GM23338 (cell line): ENCODE data around the gene BICD2. TPM values are rescaled to one million over a fixed set of nuclear protein-coding genes. Genes with fewer than 3 reads are reported as not detected.

Source experiments
- ATAC-seq: fragments of 200-7000 bp; cut with Tn5 transposase; 3 replicates; pipeline ENCODE4 v1.9.1; 2020
- DNase-seq: peaks from one replicate; pipeline ENCODE4 v3.0.0-alpha.2; 2015; ENCODE audit warnings: low spot score
- H2AFZ ChIP-seq: fragments of 200-600 bp; sonication (generic); 2 replicates; pipeline ENCODE4 v1.8.0; 2016; ENCODE audit warnings: antibody characterized with exemption, mild to moderate bottlenecking, moderate library complexity
- H3F3A ChIP-seq: fragments of 200-600 bp; sonication (generic); replicated peaks from 2 replicates; pipeline ENCODE4 v1.8.0; 2017; ENCODE audit warnings: antibody characterized with exemption, mixed run types, low read depth
- H3K27ac ChIP-seq: fragments of 200-600 bp; sonication (generic); 2 replicates; pipeline ENCODE4 v1.6.1; 2016; ENCODE audit warnings: low read depth
- H3K27me3 ChIP-seq: fragments of 200-600 bp; sonication (generic); 2 replicates; pipeline ENCODE4 v1.8.0; 2016; ENCODE audit warnings: mild to moderate bottlenecking, mixed run types, moderate library complexity; ENCODE audit not compliant: insufficient read depth
- H3K36me3 ChIP-seq: fragments of 200-600 bp; sonication (generic); 2 replicates; pipeline ENCODE4 v1.8.0; 2016; ENCODE audit warnings: mild to moderate bottlenecking; ENCODE audit not compliant: insufficient read depth
- H3K4me1 ChIP-seq: fragments of 200-600 bp; sonication (generic); 2 replicates; pipeline ENCODE4 v1.8.0; 2016; ENCODE audit warnings: mild to moderate bottlenecking, moderate library complexity; ENCODE audit not compliant: insufficient read depth
- H3K4me2 ChIP-seq: fragments of 200-600 bp; sonication (generic); 2 replicates; pipeline ENCODE4 v1.7.1; 2017; ENCODE audit warnings: mixed run types
- H3K4me3 ChIP-seq: fragments of 200-600 bp; sonication (generic); 2 replicates; pipeline ENCODE4 v1.6.1; 2016; ENCODE audit warnings: mixed run types
- H3K79me2 ChIP-seq: fragments of 200-600 bp; sonication (generic); replicated peaks from 2 replicates; pipeline ENCODE4 v1.8.0; 2017; ENCODE audit warnings: mild to moderate bottlenecking; ENCODE audit not compliant: insufficient read depth
- H3K9me2 ChIP-seq: fragments of 200-600 bp; sonication (generic); 2 replicates; pipeline ENCODE4 v1.8.0; 2017; ENCODE audit not compliant: insufficient read depth
- H4K20me1 ChIP-seq: fragments of 200-600 bp; sonication (generic); replicated peaks from 2 replicates; pipeline ENCODE4 v1.8.0; 2017; ENCODE audit warnings: mild to moderate bottlenecking; ENCODE audit not compliant: insufficient read depth
- H3K27ac Mint-ChIP-seq: 2 replicates; pipeline ENCODE4 v1.8.0; 2020; ENCODE audit warnings: inconsistent platforms, mild to moderate bottlenecking, moderate library complexity, mixed read lengths
- H3K27me3 Mint-ChIP-seq: 3 replicates; pipeline ENCODE4 v1.8.0; 2022; ENCODE audit warnings: low read depth, mild to moderate bottlenecking, moderate library complexity, mixed read lengths, inconsistent platforms; ENCODE audit not compliant: insufficient read depth, poor library complexity
- H3K36me3 Mint-ChIP-seq: 3 replicates; pipeline ENCODE4 v1.8.0; 2021; ENCODE audit warnings: low read depth, mild to moderate bottlenecking, inconsistent platforms, moderate library complexity, mixed read lengths
- H3K4me1 Mint-ChIP-seq: 3 replicates; pipeline ENCODE4 v1.8.0; 2020; ENCODE audit warnings: mild to moderate bottlenecking, inconsistent platforms, mixed read lengths
- H3K4me3 Mint-ChIP-seq: 3 replicates; pipeline ENCODE4 v1.8.0; 2021; ENCODE audit warnings: moderate library complexity, mild to moderate bottlenecking, inconsistent platforms, mixed read lengths
- H3K9me3 Mint-ChIP-seq: 3 replicates; pipeline ENCODE4 v1.8.0; 2020; ENCODE audit warnings: moderate library complexity, mild to moderate bottlenecking, inconsistent platforms, mixed read lengths
- CREB1 ChIP-seq: fragments of 250-450 bp; sonication (Bioruptor Pico); IDR thresholded peaks from 2 replicates; pipeline ENCODE4 v1.5.0; 2020; ENCODE audit warnings: low read depth, mild to moderate bottlenecking, moderate library complexity
- CTCF ChIP-seq, 2 experiments: fragments of 200-600 bp in 1 of 2; sonication (generic) in 1 of 2; conservative IDR thresholded peaks; 2 replicates each; pipeline versions ENCODE4 v1.5.1 to v1.6.1; 2016 to 2017; ENCODE audit warnings: antibody characterized with exemption in 2 of 2, low read depth in 2 of 2, mild to moderate bottlenecking in 2 of 2, moderate library complexity in 1 of 2
- EZH2 ChIP-seq: fragments of 200-600 bp; sonication (generic); IDR thresholded peaks from one replicate; pipeline ENCODE4 v1.8.0; 2017; ENCODE audit warnings: antibody characterized with exemption, mild to moderate bottlenecking, low read depth; ENCODE audit not compliant: unreplicated experiment
- EZH2phosphoT487 ChIP-seq: fragments of 200-600 bp; sonication (generic); IDR thresholded peaks from one replicate; pipeline ENCODE4 v1.8.1; 2018; ENCODE audit warnings: antibody characterized with exemption; ENCODE audit not compliant: unreplicated experiment
- JUNB ChIP-seq: IDR thresholded peaks from one replicate; pipeline ENCODE4 v1.6.1; 2016; ENCODE audit warnings: antibody characterized with exemption; ENCODE audit not compliant: unreplicated experiment
- NANOG ChIP-seq: IDR thresholded peaks from 2 replicates; pipeline ENCODE4 v1.6.1; 2016; ENCODE audit warnings: antibody characterized with exemption, borderline replicate concordance
- POLR2AphosphoS5 ChIP-seq: IDR thresholded peaks from 2 replicates; pipeline ENCODE4 v1.6.1; 2016; ENCODE audit warnings: antibody characterized with exemption, low read depth
- REST ChIP-seq: IDR thresholded peaks from one replicate; pipeline ENCODE4 v1.6.1; 2018; ENCODE audit warnings: antibody characterized with exemption; ENCODE audit not compliant: unreplicated experiment
- STAT1 ChIP-seq: IDR thresholded peaks from one replicate; pipeline ENCODE4 v1.6.1; 2016; ENCODE audit warnings: antibody characterized with exemption; ENCODE audit not compliant: unreplicated experiment
- ZNF114 ChIP-seq: fragments of 250-450 bp; sonication (Bioruptor Pico); IDR thresholded peaks from 2 replicates; pipeline ENCODE4 v1.5.0; 2020; ENCODE audit warnings: mild to moderate bottlenecking, moderate library complexity
- ZNF331 ChIP-seq: fragments of 250-450 bp; sonication (Bioruptor Pico); IDR thresholded peaks from 2 replicates; pipeline ENCODE4 v1.5.0; 2020; ENCODE audit warnings: low read depth, mild to moderate bottlenecking, moderate library complexity
- polyA plus RNA-seq: library from polyadenylated mRNA; unstranded; fragments of >200 nt; fragmentation: Nextera tagmentation; extraction: Ambion mirVana; gene quantifications from 2 replicates; pipeline ENCODE4 v1.2.1, GENCODE V29; 2016
- total RNA-seq: library from RNA; depleted of rRNA; stranded (reverse); fragments of >200 nt; shearing (Covaris generic); gene quantifications from 2 replicates; pipeline ENCODE4 v1.2.3, GENCODE V29; 2014
- TF ChIP-seq, protein P1 (sequence below): fragments of 250-450 bp; sonication (Bioruptor Pico); IDR thresholded peaks from 2 replicates; pipeline ENCODE4 v1.5.0; 2020; ENCODE audit warnings: mild to moderate bottlenecking, moderate library complexity
- TF ChIP-seq, protein P2 (sequence below): IDR thresholded peaks from 2 replicates; pipeline ENCODE4 v1.6.1; 2016; ENCODE audit warnings: antibody characterized with exemption

Gene BICD2
- total and polyA plus RNA-seq, 2 experiments from 2014 or later: 8.7 to 34.3 TPM

- Histone ChIP-seq H3K4me2 (no peak overlapping the region), H3K4me3 (no peak overlapping the region), H4K20me1 (no peaks in the 10 kb centered on the region), H3K4me1 (no peaks in the 10 kb centered on the region), H3K27me3 (no peaks in the 10 kb centered on the region), H2AFZ (no peak overlapping the region), H3F3A (no peaks in the 10 kb centered on the region), H3K9me2 (no peaks in the 10 kb centered on the region), H3K27ac (no peak overlapping the region), H3K79me2 (no peaks in the 10 kb centered on the region), H3K36me3 (no peaks in the 10 kb centered on the region)
- TF ChIP-seq CTCF (conservative IDR thresholded peaks at IDR 0.05; ENCODE audit: low read depth in 2 of 2) (no peak), POLR2AphosphoS5 (no peak), REST (no peak), JUNB (no peak), EZH2phosphoT487 (no peak), EZH2 (no peak), ZNF114 (no peak), NANOG (no peak), ZNF331 (CRISPR knock-in tag) (no peak), CREB1 (CRISPR knock-in tag) (no peak), STAT1 (no peak)
- TF ChIP-seq, protein P1, sequence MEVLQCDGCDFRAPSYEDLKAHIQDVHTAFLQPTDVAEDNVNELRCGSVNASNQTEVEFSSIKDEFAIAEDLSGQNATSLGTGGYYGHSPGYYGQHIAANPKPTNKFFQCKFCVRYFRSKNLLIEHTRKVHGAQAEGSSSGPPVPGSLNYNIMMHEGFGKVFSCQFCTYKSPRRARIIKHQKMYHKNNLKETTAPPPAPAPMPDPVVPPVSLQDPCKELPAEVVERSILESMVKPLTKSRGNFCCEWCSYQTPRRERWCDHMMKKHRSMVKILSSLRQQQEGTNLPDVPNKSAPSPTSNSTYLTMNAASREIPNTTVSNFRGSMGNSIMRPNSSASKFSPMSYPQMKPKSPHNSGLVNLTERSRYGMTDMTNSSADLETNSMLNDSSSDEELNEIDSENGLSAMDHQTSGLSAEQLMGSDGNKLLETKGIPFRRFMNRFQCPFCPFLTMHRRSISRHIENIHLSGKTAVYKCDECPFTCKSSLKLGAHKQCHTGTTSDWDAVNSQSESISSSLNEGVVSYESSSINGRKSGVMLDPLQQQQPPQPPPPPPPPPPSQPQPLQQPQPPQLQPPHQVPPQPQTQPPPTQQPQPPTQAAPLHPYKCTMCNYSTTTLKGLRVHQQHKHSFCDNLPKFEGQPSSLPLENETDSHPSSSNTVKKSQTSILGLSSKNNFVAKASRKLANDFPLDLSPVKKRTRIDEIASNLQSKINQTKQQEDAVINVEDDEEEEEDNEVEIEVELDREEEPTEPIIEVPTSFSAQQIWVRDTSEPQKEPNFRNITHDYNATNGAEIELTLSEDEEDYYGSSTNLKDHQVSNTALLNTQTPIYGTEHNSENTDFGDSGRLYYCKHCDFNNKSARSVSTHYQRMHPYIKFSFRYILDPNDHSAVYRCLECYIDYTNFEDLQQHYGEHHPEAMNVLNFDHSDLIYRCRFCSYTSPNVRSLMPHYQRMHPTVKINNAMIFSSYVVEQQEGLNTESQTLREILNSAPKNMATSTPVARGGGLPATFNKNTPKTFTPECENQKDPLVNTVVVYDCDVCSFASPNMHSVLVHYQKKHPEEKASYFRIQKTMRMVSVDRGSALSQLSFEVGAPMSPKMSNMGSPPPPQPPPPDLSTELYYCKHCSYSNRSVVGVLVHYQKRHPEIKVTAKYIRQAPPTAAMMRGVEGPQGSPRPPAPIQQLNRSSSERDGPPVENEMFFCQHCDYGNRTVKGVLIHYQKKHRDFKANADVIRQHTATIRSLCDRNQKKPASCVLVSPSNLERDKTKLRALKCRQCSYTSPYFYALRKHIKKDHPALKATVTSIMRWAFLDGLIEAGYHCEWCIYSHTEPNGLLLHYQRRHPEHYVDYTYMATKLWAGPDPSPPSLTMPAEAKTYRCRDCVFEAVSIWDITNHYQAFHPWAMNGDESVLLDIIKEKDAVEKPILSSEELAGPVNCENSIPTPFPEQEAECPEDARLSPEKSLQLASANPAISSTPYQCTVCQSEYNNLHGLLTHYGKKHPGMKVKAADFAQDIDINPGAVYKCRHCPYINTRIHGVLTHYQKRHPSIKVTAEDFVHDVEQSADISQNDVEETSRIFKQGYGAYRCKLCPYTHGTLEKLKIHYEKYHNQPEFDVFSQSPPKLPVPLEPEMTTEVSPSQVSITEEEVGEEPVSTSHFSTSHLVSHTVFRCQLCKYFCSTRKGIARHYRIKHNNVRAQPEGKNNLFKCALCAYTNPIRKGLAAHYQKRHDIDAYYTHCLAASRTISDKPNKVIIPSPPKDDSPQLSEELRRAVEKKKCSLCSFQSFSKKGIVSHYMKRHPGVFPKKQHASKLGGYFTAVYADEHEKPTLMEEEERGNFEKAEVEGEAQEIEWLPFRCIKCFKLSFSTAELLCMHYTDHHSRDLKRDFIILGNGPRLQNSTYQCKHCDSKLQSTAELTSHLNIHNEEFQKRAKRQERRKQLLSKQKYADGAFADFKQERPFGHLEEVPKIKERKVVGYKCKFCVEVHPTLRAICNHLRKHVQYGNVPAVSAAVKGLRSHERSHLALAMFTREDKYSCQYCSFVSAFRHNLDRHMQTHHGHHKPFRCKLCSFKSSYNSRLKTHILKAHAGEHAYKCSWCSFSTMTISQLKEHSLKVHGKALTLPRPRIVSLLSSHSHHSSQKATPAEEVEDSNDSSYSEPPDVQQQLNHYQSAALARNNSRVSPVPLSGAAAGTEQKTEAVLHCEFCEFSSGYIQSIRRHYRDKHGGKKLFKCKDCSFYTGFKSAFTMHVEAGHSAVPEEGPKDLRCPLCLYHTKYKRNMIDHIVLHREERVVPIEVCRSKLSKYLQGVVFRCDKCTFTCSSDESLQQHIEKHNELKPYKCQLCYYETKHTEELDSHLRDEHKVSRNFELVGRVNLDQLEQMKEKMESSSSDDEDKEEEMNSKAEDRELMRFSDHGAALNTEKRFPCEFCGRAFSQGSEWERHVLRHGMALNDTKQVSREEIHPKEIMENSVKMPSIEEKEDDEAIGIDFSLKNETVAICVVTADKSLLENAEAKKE (CRISPR knock-in tag): no peak
- TF ChIP-seq, protein P2, sequence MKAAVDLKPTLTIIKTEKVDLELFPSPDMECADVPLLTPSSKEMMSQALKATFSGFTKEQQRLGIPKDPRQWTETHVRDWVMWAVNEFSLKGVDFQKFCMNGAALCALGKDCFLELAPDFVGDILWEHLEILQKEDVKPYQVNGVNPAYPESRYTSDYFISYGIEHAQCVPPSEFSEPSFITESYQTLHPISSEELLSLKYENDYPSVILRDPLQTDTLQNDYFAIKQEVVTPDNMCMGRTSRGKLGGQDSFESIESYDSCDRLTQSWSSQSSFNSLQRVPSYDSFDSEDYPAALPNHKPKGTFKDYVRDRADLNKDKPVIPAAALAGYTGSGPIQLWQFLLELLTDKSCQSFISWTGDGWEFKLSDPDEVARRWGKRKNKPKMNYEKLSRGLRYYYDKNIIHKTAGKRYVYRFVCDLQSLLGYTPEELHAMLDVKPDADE: no peak
- DNase-seq: no peak
- Mint-ChIP-seq H3K9me3 (no peaks in the 10 kb centered on the region), H3K27ac (no peak overlapping the region), H3K4me1 (no peaks in the 10 kb centered on the region; the same call in 2 of the 3 replicates), H3K36me3 (no peaks in the 10 kb centered on the region), H3K4me3 (no peak overlapping the region), H3K27me3 (peaks cover 3% of the 10 kb centered on the region)
- no peak for ATAC-seq
These were observed 29.8 kb upstream of the BICD2 start for GRCh38 chr9:92794426-92794825.
